ENCODE data around the gene ANKS3. TPM values are rescaled to one million over a fixed set of nuclear protein-coding genes. Genes with fewer than 3 reads are reported as not detected.

Gene ANKS3
- total RNA-seq, 1 donor from 2014 or later: 16.4 TPM

- DNase-seq (ENCODE audit: low spot score): no peak
These were observed 7.5 kb downstream of the ANKS3 start for GRCh38 chr16:4726616-4727015.

GRCh38 chr16:4724661-4725270 is 9.3 kb downstream of the ANKS3 start:
- no peak for DNase-seq (ENCODE audit: low spot score)

GRCh38 chr16:4723071-4723767 is 10.9 kb downstream of the ANKS3 start:
- DNase-seq (ENCODE audit: low spot score): no peak

GRCh38 chr16:4718466-4718865 is 15.6 kb downstream of the ANKS3 start:
- no peak for DNase-seq (ENCODE audit: low spot score)

GRCh38 chr16:4714996-4715395 is 19.1 kb downstream of the ANKS3 start:
- DNase-seq (ENCODE audit: low spot score): no peak

GRCh38 chr16:4713663-4714501 is 20.2 kb downstream of the ANKS3 start:
- no peak for DNase-seq (ENCODE audit: low spot score)

- no peak for DNase-seq (ENCODE audit: low spot score)
These were observed 24.6 kb downstream of the ANKS3 start for GRCh38 chr16:4709481-4709880.

GRCh38 chr16:4706871-4707270 is 27.2 kb downstream of the ANKS3 start:
- DNase-seq (ENCODE audit: low spot score): no peak

- no peak for DNase-seq (ENCODE audit: low spot score)
These were observed 29.2 kb downstream of the ANKS3 start for GRCh38 chr16:4704913-4705312.

- no peak for DNase-seq (ENCODE audit: low spot score)
These were observed 29.6 kb downstream of the ANKS3 start for GRCh38 chr16:4704491-4704890.

GRCh38 chr16:4703906-4704305 is 30.2 kb downstream of the ANKS3 start:
- no peak for DNase-seq (ENCODE audit: low spot score)

- DNase-seq (ENCODE audit: low spot score): no peak
These were observed 31.6 kb downstream of the ANKS3 start for GRCh38 chr16:4702466-4702808.

GRCh38 chr16:4701791-4702465 is 32.1 kb downstream of the ANKS3 start:
- no peak for DNase-seq (ENCODE audit: low spot score)

GRCh38 chr16:4700997-4701743 is 32.9 kb downstream of the ANKS3 start:
- DNase-seq (ENCODE audit: low spot score): peak; percentile 86

GRCh38 chr16:4700380-4700996 is 33.6 kb downstream of the ANKS3 start:
- no peak for DNase-seq (ENCODE audit: low spot score)

GRCh38 chr16:4699046-4699556 is 35.0 kb downstream of the ANKS3 start:
- no peak for DNase-seq (ENCODE audit: low spot score)

- DNase-seq (ENCODE audit: low spot score): no peak
These were observed 35.6 kb downstream of the ANKS3 start for GRCh38 chr16:4698321-4699045.

GRCh38 chr16:4697848-4698291 is 36.2 kb downstream of the ANKS3 start:
- no peak for DNase-seq (ENCODE audit: low spot score)

Measured in mesenteric fat pad (tissue), 1 donor.